Transverse colon (tissue), 4 donors: Measurements from ENCODE around the gene TNIP3. TPM values are rescaled to one million over a fixed set of nuclear protein-coding genes. Genes with fewer than 3 reads are reported as not detected.

Experiments
- DNase-seq: peaks from one replicate; pipeline ENCODE4 v3.0.0-alpha.2; 2019
- H3K27ac ChIP-seq, 4 donors: fragments of 200-600 bp; sonication (generic); 2 replicates each; pipeline ENCODE4 v1.5.1; 2016 to 2018; ENCODE audit warnings: inconsistent platforms in 4 of 4
- H3K27me3 ChIP-seq: fragments of 200-600 bp; sonication (generic); 2 replicates; pipeline ENCODE4 v1.5.1; 2017; ENCODE audit warnings: inconsistent platforms
- H3K36me3 ChIP-seq, 4 donors: fragments of 200-600 bp; sonication (generic); 2 replicates each; pipeline ENCODE4 v1.5.1; 2017 to 2019; ENCODE audit warnings: inconsistent platforms in 4 of 4
- H3K4me1 ChIP-seq, 4 donors: fragments of 200-600 bp; sonication (generic); 2 replicates each; pipeline ENCODE4 v1.5.1; 2017 to 2020; ENCODE audit warnings: inconsistent platforms in 4 of 4
- H3K4me3 ChIP-seq, 4 donors: fragments of 200-600 bp; sonication (generic); 1 replicate in 1 of 4; 2 replicates in 3 of 4; pipeline versions ENCODE4 v1.5.1 to v1.6.1; 2017 to 2019; ENCODE audit warnings: inconsistent platforms in 4 of 4
- H3K9me3 ChIP-seq, 2 donors: fragments of 200-600 bp; sonication (generic); 2 replicates each; pipeline ENCODE4 v1.5.1; 2017 to 2019; ENCODE audit warnings: inconsistent platforms in 2 of 2
- EP300 ChIP-seq: sonication (generic); formaldehyde crosslinking; IDR thresholded peaks from one replicate; pipeline ENCODE4 v1.6.1; 2017; ENCODE audit warnings: antibody characterized with exemption, low read depth
- POLR2A ChIP-seq: fragments of 450-650 bp; IDR thresholded peaks from one replicate; pipeline ENCODE4 v1.6.1; 2016; ENCODE audit warnings: antibody characterized with exemption, mild to moderate bottlenecking, moderate library complexity
- POLR2AphosphoS5 ChIP-seq, 3 donors: sonication (generic); formaldehyde crosslinking; IDR thresholded peaks; one replicate each; pipeline ENCODE4 v1.6.1; 2016; ENCODE audit warnings: antibody characterized with exemption in 3 of 3
- WGBS, 2 donors: methylation state at CpG; one replicate each; pipeline ENCODE4 v1.1.5; 2018; ENCODE audit warnings: low coverage in 1 of 2; 5-methylcytosine and 5-hydroxymethylcytosine counted together
- in situ Hi-C, 4 donors: fragments of 200-750 bp; cut with MboI; loops; one replicate each; pipeline versions ENCODE4 v1.15.0 to v1.15.1; 2017; ENCODE audit warnings: low sequenced_read_pairs in 3 of 4, low pct_ligation_motif_present in 1 of 4, low pct_unique_long_range_greater_than_20kb in 1 of 4
- intact Hi-C: fragments of 100-400 bp; cut with DNase I; formaldehyde crosslinking; loops from one replicate; pipeline ENCODE4 v1.15.1; 2023; ENCODE audit warnings: low total_unique reads
- total RNA-seq, 4 donors: library from RNA; depleted of rRNA; stranded (reverse); fragments of >200 nt; gene quantifications; one replicate each; pipeline ENCODE4 v1.1.0, GENCODE V29; 2016
- TF ChIP-seq, protein P1 (sequence below), 5 experiments: fragments of 200-600 bp in 3 of 5; fragments of 450-650 bp in 2 of 5; sonication (generic) in 3 of 5; IDR thresholded peaks; 1 replicate in 2 of 5; 2 replicates in 3 of 5; pipeline ENCODE4 v1.5.1; 2016 to 2017; ENCODE audit warnings: antibody characterized with exemption in 5 of 5, inconsistent platforms in 3 of 5, mild to moderate bottlenecking in 2 of 5, moderate library complexity in 1 of 5

TNIP3 gene
- total RNA-seq, 4 donors from 2014 or later: 0.41 to 1.8 (median 0.79) TPM; not detected in 1

DNA sequence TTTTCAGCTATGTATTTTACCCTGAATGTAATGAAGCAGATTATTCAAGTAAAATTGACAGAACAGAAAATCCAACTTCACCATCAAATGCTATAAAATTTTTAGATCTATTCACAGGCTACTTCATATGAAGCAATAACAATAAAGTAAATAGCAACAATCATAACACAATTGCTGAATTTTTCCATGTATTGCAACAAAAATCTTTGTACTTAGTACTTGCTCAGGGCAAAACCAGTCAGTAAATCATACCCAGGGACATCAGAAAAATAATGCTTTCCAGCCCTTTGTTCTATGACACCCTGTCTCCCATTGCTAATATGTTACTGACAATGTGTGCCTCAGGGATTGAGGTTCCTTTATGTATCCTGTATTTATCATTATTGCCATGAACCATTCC is 15.5 kb downstream of the TNIP3 start:
- in situ Hi-C loops: no loop called here
- Histone ChIP-seq H3K36me3 (no peaks in the 10 kb centered on the region), H3K9me3 (no peaks in the 10 kb centered on the region), H3K27me3 (no peaks in the 10 kb centered on the region), H3K4me1 (no peaks in the 10 kb centered on the region), H3K4me3 (no peak overlapping the region), H3K27ac (no peak overlapping the region)
- TF ChIP-seq POLR2AphosphoS5 (IDR thresholded peaks at IDR 0.05): no peak
- TF ChIP-seq, protein P1, sequence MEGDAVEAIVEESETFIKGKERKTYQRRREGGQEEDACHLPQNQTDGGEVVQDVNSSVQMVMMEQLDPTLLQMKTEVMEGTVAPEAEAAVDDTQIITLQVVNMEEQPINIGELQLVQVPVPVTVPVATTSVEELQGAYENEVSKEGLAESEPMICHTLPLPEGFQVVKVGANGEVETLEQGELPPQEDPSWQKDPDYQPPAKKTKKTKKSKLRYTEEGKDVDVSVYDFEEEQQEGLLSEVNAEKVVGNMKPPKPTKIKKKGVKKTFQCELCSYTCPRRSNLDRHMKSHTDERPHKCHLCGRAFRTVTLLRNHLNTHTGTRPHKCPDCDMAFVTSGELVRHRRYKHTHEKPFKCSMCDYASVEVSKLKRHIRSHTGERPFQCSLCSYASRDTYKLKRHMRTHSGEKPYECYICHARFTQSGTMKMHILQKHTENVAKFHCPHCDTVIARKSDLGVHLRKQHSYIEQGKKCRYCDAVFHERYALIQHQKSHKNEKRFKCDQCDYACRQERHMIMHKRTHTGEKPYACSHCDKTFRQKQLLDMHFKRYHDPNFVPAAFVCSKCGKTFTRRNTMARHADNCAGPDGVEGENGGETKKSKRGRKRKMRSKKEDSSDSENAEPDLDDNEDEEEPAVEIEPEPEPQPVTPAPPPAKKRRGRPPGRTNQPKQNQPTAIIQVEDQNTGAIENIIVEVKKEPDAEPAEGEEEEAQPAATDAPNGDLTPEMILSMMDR (IDR thresholded peaks at IDR 0.05): no peak
- no peak for TF ChIP-seq POLR2A
- TF ChIP-seq EP300: no peak
- intact Hi-C loops: no loop called here
- no peak for DNase-seq

DNA sequence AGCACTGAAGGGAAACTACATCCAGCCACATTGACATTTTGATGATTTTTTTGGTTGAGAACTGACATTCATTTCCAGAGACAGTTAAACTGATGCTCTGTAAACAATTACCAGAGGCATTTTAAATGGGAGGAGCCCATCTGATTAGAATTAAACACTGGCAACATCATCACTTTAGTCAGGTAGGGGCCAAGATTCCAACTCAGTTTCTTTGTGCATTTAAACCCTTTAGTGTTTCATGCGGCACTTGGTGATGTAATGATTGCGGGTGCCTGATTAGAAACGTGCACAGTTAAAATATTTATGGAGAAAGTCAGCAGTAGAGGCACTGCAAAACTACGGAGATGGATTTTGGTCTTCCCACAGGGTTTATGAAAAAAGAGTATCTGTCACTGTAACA is 16.1 kb downstream of the TNIP3 start:
- intact Hi-C loops (no loop called here), in situ Hi-C loops (no loop called here)
- Histone ChIP-seq H3K4me1 (no peaks in the 10 kb centered on the region), H3K27me3 (no peaks in the 10 kb centered on the region), H3K27ac (no peak overlapping the region), H3K9me3 (no peaks in the 10 kb centered on the region), H3K4me3 (no peak overlapping the region), H3K36me3 (no peaks in the 10 kb centered on the region)
- 66 to 75% methylated on average over 4 of the region's 4 CpGs for WGBS, 2 donors
- TF ChIP-seq, protein P1 (IDR thresholded peaks at IDR 0.05): no peak
- no peak for TF ChIP-seq POLR2A
- no peak for TF ChIP-seq EP300
- no peak for TF ChIP-seq POLR2AphosphoS5 (IDR thresholded peaks at IDR 0.05)
- DNase-seq: no peak

DNA sequence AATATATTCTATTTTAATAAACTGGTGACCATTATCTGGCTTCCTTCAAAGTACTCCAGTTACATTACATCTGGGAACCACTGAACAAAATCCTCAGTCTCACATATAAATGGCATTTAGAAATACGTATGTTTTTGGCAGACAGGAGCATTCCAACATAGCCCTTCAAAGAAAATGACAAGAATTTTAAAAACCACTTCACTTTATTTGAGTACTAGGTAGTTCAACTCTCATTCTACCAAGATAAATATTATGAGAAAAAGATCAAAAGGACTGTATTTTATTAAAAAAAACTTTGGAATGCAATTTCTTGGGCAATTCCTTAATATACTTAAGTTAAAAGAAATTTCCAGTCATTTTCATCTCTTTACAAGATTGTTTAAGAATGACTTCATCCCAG is 17.6 kb downstream of the TNIP3 start:
- Histone ChIP-seq H3K9me3 (no peaks in the 10 kb centered on the region), H3K36me3 (no peaks in the 10 kb centered on the region), H3K4me1 (no peaks in the 10 kb centered on the region), H3K27ac (no peak overlapping the region), H3K27me3 (no peaks in the 10 kb centered on the region), H3K4me3 (no peak overlapping the region)
- 55 to 67% methylated on average over 1 of the region's 1 CpG for WGBS, 2 donors
- in situ Hi-C loops (no loop called here), intact Hi-C loops (no loop called here)
- TF ChIP-seq EP300 (no peak), POLR2AphosphoS5 (IDR thresholded peaks at IDR 0.05) (no peak), POLR2A (no peak)
- TF ChIP-seq, protein P1 (IDR thresholded peaks at IDR 0.05): no peak
- DNase-seq: no peak

DNA sequence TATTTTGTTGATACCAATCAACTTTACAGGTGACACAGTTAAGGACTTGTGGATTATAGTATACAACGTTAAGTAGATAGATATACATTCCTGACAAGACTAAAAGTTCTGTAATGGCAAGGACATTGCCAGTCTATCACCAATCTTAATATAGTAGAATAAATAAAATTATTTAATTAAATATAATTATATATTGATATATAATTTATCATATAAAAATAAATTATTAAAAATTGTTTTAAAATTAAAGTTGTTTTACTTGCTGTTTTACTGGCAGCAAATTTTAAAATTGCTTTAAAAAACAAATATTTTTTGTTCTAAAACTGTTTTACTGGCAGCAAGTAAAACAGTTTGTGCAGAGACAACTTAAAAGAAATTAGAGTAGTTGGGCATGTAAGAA is 18.7 kb downstream of the TNIP3 start:
- intact Hi-C loops (no loop called here), in situ Hi-C loops (no loop called here)
- TF ChIP-seq EP300: no peak
- TF ChIP-seq POLR2A: no peak
- TF ChIP-seq, protein P1 (IDR thresholded peaks at IDR 0.05): no peak
- no peak for TF ChIP-seq POLR2AphosphoS5 (IDR thresholded peaks at IDR 0.05)
- Histone ChIP-seq H3K36me3 (no peaks in the 10 kb centered on the region), H3K9me3 (no peaks in the 10 kb centered on the region), H3K4me1 (no peaks in the 10 kb centered on the region), H3K27ac (no peak overlapping the region), H3K27me3 (no peaks in the 10 kb centered on the region), H3K4me3 (no peak overlapping the region)
- no peak for DNase-seq
- WGBS, 2 donors: 88 to 92% methylated on average over 1 of the region's 1 CpG
